WI38 (cell line): ENCODE measurements around the gene POLR3B.

ENCODE experiments used
- H3K4me3 ChIP-seq: 2 replicates; pipeline ENCODE4 v1.5.1; 2011; ENCODE audit warnings: low read depth, mild to moderate bottlenecking, control low read depth, low read length
- CTCF ChIP-seq: IDR thresholded peaks from 2 replicates; pipeline ENCODE4 v1.5.1; 2012; ENCODE audit warnings: low read depth, mild to moderate bottlenecking, control low read depth, low read length

The POLR3B gene

GRCh38 chr12:106386813-106387535, 29.4 kb downstream of the POLR3B start:
- no peak for TF ChIP-seq CTCF
- no peak overlapping the region for H3K4me3 ChIP-seq

- no peak for TF ChIP-seq CTCF
- H3K4me3 ChIP-seq: no peak overlapping the region
Observed at GRCh38 chr12:106387848-106388377, 30.4 kb downstream of the POLR3B start.

GRCh38 chr12:106389151-106389550, 31.6 kb downstream of the POLR3B start:
- no peak overlapping the region for H3K4me3 ChIP-seq
- no peak for TF ChIP-seq CTCF

GRCh38 chr12:106392759-106393158, 35.2 kb downstream of the POLR3B start:
- TF ChIP-seq CTCF: no peak
- H3K4me3 ChIP-seq: no peak overlapping the region

GRCh38 chr12:106409878-106410277, 52.3 kb downstream of the POLR3B start:
- no peak for TF ChIP-seq CTCF
- no peak overlapping the region for H3K4me3 ChIP-seq

- no peak overlapping the region for H3K4me3 ChIP-seq
- TF ChIP-seq CTCF: no peak
Observed at GRCh38 chr12:106412563-106412962, 55.0 kb downstream of the POLR3B start.

GRCh38 chr12:106415134-106415533, 57.6 kb downstream of the POLR3B start:
- no peak for TF ChIP-seq CTCF
- H3K4me3 ChIP-seq: no peak overlapping the region
